GM12878 (cell line): ENCODE data around the gene SYN1. TPM values are rescaled to one million over a fixed set of nuclear protein-coding genes. Genes with fewer than 3 reads are reported as not detected.

Experiments
- ATAC-seq: fragments of 200-7000 bp; cut with Tn5 transposase; 3 replicates; pipeline ENCODE4 v1.9.1; 2020; ENCODE audit warnings: mild to moderate bottlenecking, moderate library complexity
- BruUV-seq: library from RNA; stranded (reverse); fragments of 400-500 nt; replicated peaks from 2 replicates; lab custom pipeline; 2021; lab: Mats Ljungman, UMichigan
- CTCF ChIA-PET: fragments of 300-600 bp; sonication (Branson Sonifier 250); formaldehyde crosslinking; extraction: SDS; loops from one replicate; lab custom pipeline; 2021; ENCODE audit warnings: inconsistent platforms; lab: Yijun Ruan, JAX
- POLR2A ChIA-PET: fragments of 350-600 bp; formaldehyde crosslinking; extraction: SDS; loops from one replicate; lab custom pipeline; 2021; ENCODE audit warnings: inconsistent platforms; lab: Charles Lee
- RAD21 ChIA-PET: fragments of 300-600 bp; sonication (Branson Sonifier 250); formaldehyde crosslinking; loops from one replicate; lab custom pipeline; 2023; ENCODE audit warnings: antibody characterized with exemption; ENCODE audit not compliant: unreplicated experiment; lab: Charles Lee
- SMC1A ChIA-PET: fragments of 300-600 bp; sonication (Branson Sonifier 250); formaldehyde crosslinking; loops from one replicate; lab custom pipeline; 2023; ENCODE audit not compliant: unreplicated experiment, uncharacterized antibody; lab: Charles Lee
- DNase-seq: peaks from one replicate; pipeline ENCODE4 v3.0.0-alpha.2; 2011; ENCODE audit warnings: low read depth, low spot score
- FAIRE-seq: peaks from 3 replicates; lab custom pipeline; 2011; peaks lifted over from hg19 to GRCh38; lab: Jason Lieb, UNC
- H2AFZ ChIP-seq: 2 replicates; pipeline ENCODE4 v1.6.0; 2011; ENCODE audit warnings: low read depth, low read length, control low read depth; ENCODE audit not compliant: control insufficient read depth
- H3K27ac ChIP-seq: 2 replicates; pipeline ENCODE4 v1.5.1; 2011; ENCODE audit warnings: control low read depth; ENCODE audit not compliant: control insufficient read depth, insufficient read depth
- H3K27me3 ChIP-seq, 2 experiments: replicated peaks in 1 of 2; 2 replicates each; pipeline versions ENCODE4 v1.6.0 to v1.6.1; 2011; ENCODE audit warnings: low read length in 1 of 2; ENCODE audit not compliant: control insufficient read depth in 2 of 2, insufficient read depth in 2 of 2
- H3K36me3 ChIP-seq, 2 experiments: 2 replicates each; pipeline ENCODE4 v1.5.1; 2011; ENCODE audit warnings: low read length in 1 of 2; ENCODE audit not compliant: control insufficient read depth in 2 of 2, insufficient read depth in 2 of 2
- H3K4me1 ChIP-seq: 2 replicates; pipeline ENCODE4 v1.6.1; 2011; ENCODE audit warnings: mild to moderate bottlenecking, low read length, moderate library complexity, mixed read lengths; ENCODE audit not compliant: control insufficient read depth, insufficient read depth
- H3K4me2 ChIP-seq: 2 replicates; pipeline ENCODE4 v1.6.0; 2011; ENCODE audit warnings: control low read depth; ENCODE audit not compliant: control insufficient read depth, insufficient read depth
- H3K4me3 ChIP-seq: fragments of 200-600 bp; sonication (generic); 2 replicates; pipeline ENCODE4 v1.5.1; 2016
- H3K79me2 ChIP-seq: 2 replicates; pipeline ENCODE4 v1.6.0; 2011; ENCODE audit warnings: low read length; ENCODE audit not compliant: control insufficient read depth, insufficient read depth
- H3K9ac ChIP-seq: 2 replicates; pipeline ENCODE4 v1.8.0; 2011; ENCODE audit warnings: low read length, control low read depth, mixed read lengths; ENCODE audit not compliant: control insufficient read depth, insufficient read depth
- H3K9me3 ChIP-seq: replicated peaks from 3 replicates; pipeline ENCODE4 v1.5.1; 2011; ENCODE audit warnings: mild to moderate bottlenecking, low read length; ENCODE audit not compliant: control insufficient read depth, insufficient read depth
- H4K20me1 ChIP-seq: 2 replicates; pipeline ENCODE4 v1.6.0; 2011; ENCODE audit not compliant: control insufficient read depth, insufficient read depth
- BCL11A ChIP-seq: IDR thresholded peaks from 2 replicates; pipeline ENCODE4 v1.6.1; 2011; ENCODE audit warnings: low read depth, low read length
- HCFC1 ChIP-seq: fragments of 150-350 bp; IDR thresholded peaks from 2 replicates; pipeline ENCODE4 v1.6.1; 2014; ENCODE audit warnings: low read length
- HDGF ChIP-seq: fragments of 450-650 bp; IDR thresholded peaks from 2 replicates; pipeline ENCODE4 v1.6.1; 2016; ENCODE audit warnings: antibody characterized with exemption
- IKZF1 ChIP-seq: fragments of 450-650 bp; conservative IDR thresholded peaks from 2 replicates; pipeline ENCODE4 v1.6.1; 2017; ENCODE audit warnings: antibody characterized with exemption, mild to moderate bottlenecking
- IRF3 ChIP-seq: fragments of 450-650 bp; IDR thresholded peaks from 2 replicates; pipeline ENCODE4 v1.6.1; 2014; ENCODE audit warnings: mild to moderate bottlenecking
- IRF4 ChIP-seq: IDR thresholded peaks from 2 replicates; pipeline ENCODE4 v1.6.1; 2011; ENCODE audit warnings: low read depth, low read length
- KLF5 ChIP-seq: fragments of 450-650 bp; IDR thresholded peaks from 2 replicates; pipeline ENCODE4 v1.6.1; 2014; ENCODE audit warnings: mild to moderate bottlenecking; ENCODE audit not compliant: partially characterized antibody
- MEF2A ChIP-seq: IDR thresholded peaks from 2 replicates; pipeline ENCODE4 v1.6.1; 2011; ENCODE audit warnings: low read depth, mild to moderate bottlenecking, low read length, moderate library complexity; ENCODE audit not compliant: insufficient read depth
- MLLT1 ChIP-seq: fragments of 450-650 bp; IDR thresholded peaks from 2 replicates; pipeline ENCODE4 v1.6.1; 2016; ENCODE audit warnings: mild to moderate bottlenecking
- PKNOX1 ChIP-seq: fragments of 450-650 bp; IDR thresholded peaks from 2 replicates; pipeline ENCODE4 v1.6.1; 2016; ENCODE audit warnings: mild to moderate bottlenecking
- RB1 ChIP-seq: fragments of 450-650 bp; formaldehyde crosslinking; IDR thresholded peaks from 2 replicates; pipeline ENCODE4 v1.6.1; 2017; ENCODE audit warnings: mild to moderate bottlenecking, borderline replicate concordance
- SMAD1 ChIP-seq: fragments of 450-650 bp; IDR thresholded peaks from 2 replicates; pipeline ENCODE4 v1.6.1; 2018; ENCODE audit warnings: mild to moderate bottlenecking, low read depth; ENCODE audit not compliant: partially characterized antibody
- SP1 ChIP-seq: IDR thresholded peaks from one replicate; pipeline ENCODE4 v1.6.1; 2011; ENCODE audit warnings: low read depth, low read length
- SPI1 ChIP-seq: IDR thresholded peaks from 2 replicates; pipeline ENCODE4 v1.6.1; 2011; ENCODE audit warnings: low read depth, mild to moderate bottlenecking, low read length, moderate library complexity, borderline replicate concordance; ENCODE audit not compliant: insufficient read depth
- SUPT20H ChIP-seq: IDR thresholded peaks from 2 replicates; pipeline ENCODE4 v1.6.1; 2011; ENCODE audit warnings: low read depth, mild to moderate bottlenecking, low read length, moderate library complexity, borderline replicate concordance; ENCODE audit not compliant: control insufficient read depth
- TBL1XR1 ChIP-seq: IDR thresholded peaks from 2 replicates; pipeline ENCODE4 v1.6.1; 2012; ENCODE audit warnings: low read depth, low read length, improper control_type of control experiment
- WGBS: methylation state at CpG from one replicate; pipeline ENCODE4 v1.1.6; 2016; ENCODE audit warnings: low lambda C conversion rate; ENCODE audit not compliant: insufficient replicate concordance, insufficient coverage; ENCODE audit errors: missing lambda C conversion rate; 5-methylcytosine and 5-hydroxymethylcytosine counted together
- in situ Hi-C: fragments of 300-500 bp; cut with MboI; formaldehyde crosslinking; loops from 9 replicates; pipeline ENCODE4 v1.14.3; 2018; ENCODE audit warnings: mixed read lengths
- intact Hi-C: fragments of 100-400 bp; cut with micrococcal nuclease; formaldehyde crosslinking; loops from one replicate; pipeline ENCODE4 v1.14.2; 2022; ENCODE audit not compliant: unreplicated experiment
- polyA plus RNA-seq, 11 experiments: library from polyadenylated mRNA; depleted of rRNA in 4 of 11; unstranded in 6 of 11; stranded (reverse) in 5 of 11; fragments of >200 nt; fragmentation: Nextera tagmentation in 4 of 11; fragmentation: Illumina TruSeq in 1 of 11; extraction: Ambion mirVana in 4 of 11; extraction: Trizol in 1 of 11; gene quantifications; 1 replicate in 1 of 11; 2 replicates in 10 of 11; pipeline versions ENCODE4 v1.2.1 to v1.2.3, GENCODE V29; 2011 to 2016; ENCODE audit warnings: inconsistent platforms in 2 of 11, missing spikeins in 2 of 11, low read depth in 1 of 11
- total RNA-seq, 4 experiments: library from RNA; depleted of rRNA in 3 of 4; stranded (reverse); fragments of >200 nt in 3 of 4; fragmentation: Illumina TruSeq in 1 of 4; extraction: Trizol in 1 of 4; gene quantifications; 2 replicates each; pipeline versions ENCODE4 v1.2.1 to v1.2.3, GENCODE V29; 2013 to 2021
- TF ChIP-seq, protein P1 (sequence below): IDR thresholded peaks from 2 replicates; pipeline ENCODE4 v1.6.1; 2011; ENCODE audit warnings: mild to moderate bottlenecking, low read depth, low read length, moderate library complexity; ENCODE audit not compliant: insufficient replicate concordance

SYN1 gene
- total and polyA plus RNA-seq, 10 of the 15 experiments (the other 5 are each of a cell fraction or from before 2014, with no cell fraction given): 0.09 to 0.57 (median 0.16) TPM; not detected in 3

DNA sequence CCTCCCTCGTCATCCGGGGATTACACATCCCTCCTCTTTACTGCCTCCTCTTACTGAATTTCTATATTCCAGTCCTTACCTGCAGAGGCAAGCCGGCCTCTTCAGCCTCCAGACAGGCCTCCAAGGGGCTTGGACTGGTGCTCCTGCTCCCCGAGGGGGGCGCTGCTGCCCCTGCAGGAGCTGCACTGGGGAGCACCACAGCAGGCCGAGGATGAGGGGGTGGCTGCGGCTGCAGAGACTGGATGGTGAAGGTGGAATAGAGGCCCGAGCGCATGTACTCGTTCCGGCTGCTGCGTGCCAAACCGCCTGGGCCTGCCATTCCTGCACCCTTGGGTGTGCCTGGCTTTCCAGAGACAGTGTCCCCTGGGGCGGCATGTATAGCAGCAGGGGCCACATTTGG is 19.2 kb upstream of the SYN1 start (continued):
- TF ChIP-seq MEF2A (no peak), KLF5 (no peak), BCL11A (no peak), SPI1 (no peak)
- TF ChIP-seq, protein P1, sequence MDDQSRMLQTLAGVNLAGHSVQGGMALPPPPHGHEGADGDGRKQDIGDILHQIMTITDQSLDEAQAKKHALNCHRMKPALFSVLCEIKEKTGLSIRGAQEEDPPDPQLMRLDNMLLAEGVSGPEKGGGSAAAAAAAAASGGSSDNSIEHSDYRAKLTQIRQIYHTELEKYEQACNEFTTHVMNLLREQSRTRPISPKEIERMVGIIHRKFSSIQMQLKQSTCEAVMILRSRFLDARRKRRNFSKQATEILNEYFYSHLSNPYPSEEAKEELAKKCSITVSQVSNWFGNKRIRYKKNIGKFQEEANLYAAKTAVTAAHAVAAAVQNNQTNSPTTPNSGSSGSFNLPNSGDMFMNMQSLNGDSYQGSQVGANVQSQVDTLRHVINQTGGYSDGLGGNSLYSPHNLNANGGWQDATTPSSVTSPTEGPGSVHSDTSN: no peak

GRCh38 chrX:47637546-47638195 is 18.0 kb upstream of the SYN1 start:
- DNase-seq (no peak), ATAC-seq (peak; percentile 94), FAIRE-seq (no peak)
- Histone ChIP-seq H3K27ac (peak overlapping the region; percentile 34; the same call in 1 of the 2 replicates), H3K9me3 (peaks cover 2% of the 10 kb centered on the region; the same call in 1 of the 3 replicates), H4K20me1 (no peaks in the 10 kb centered on the region), H3K27me3 (no peaks in the 10 kb centered on the region), H3K79me2 (no peaks in the 10 kb centered on the region), H3K4me1 (peaks cover 20% of the 10 kb centered on the region), H3K4me3 (0 out of 2 replicates have a peak overlapping the region, but pooled peaks have one; percentile 41), H3K36me3 (peaks cover 0 to 9% of the 10 kb centered on the region in 2 experiments; a peak in 3 of 4 replicates), H3K9ac (no peak overlapping the region), H2AFZ (no peak overlapping the region), H3K4me2 (peak overlapping the region; percentile 30)
- RAD21 ChIA-PET: interaction anchor here (1.1 to 1.3 kb wide), 3 partner anchors 9 to 56 kb away, joined by 3 to 5 read pairs (median 5); no protein-coding TSS in a partner anchor
- CTCF ChIA-PET: interaction anchor here (2.3 kb wide), 1 partner anchor 9 kb away, joined by 9 read pairs; no protein-coding TSS in a partner anchor
- BruUV-seq: no TSS peak
- in situ Hi-C loops: no loop called here
- SMC1A ChIA-PET: interaction anchor here (0.8 to 2.3 kb wide), 3 partner anchors 9 to 11 kb away, joined by 3 to 7 read pairs (median 5); no protein-coding TSS in a partner anchor
- intact Hi-C loops: loop anchor here (10.0 kb wide), 1 partner anchor 153 kb away; the partner anchor contains the start of gene ZNF41
- POLR2A ChIA-PET: interaction anchor here (2.4 kb wide), 1 partner anchor 11 kb away, joined by 9 read pairs; no protein-coding TSS in a partner anchor
- 71% methylated on average over 31 of the region's 31 CpGs for WGBS
- TF ChIP-seq RB1 (no peak), HDGF (peak; percentile 50; the same call in 1 of the 2 replicates), PKNOX1 (peak; percentile 98), IKZF1 (peak; percentile 28; the same call in 1 of the 2 replicates), SMAD1 (no peak), SP1 (peak; percentile 56), SUPT20H (no peak), TBL1XR1 (no peak), HCFC1 (no peak), IRF3 (no peak), MLLT1 (no peak), IRF4 (no peak)
